GM12878 (cell line): ENCODE results near the gene HMGXB3. TPM values are rescaled to one million over a fixed set of nuclear protein-coding genes. Genes with fewer than 3 reads are reported as not detected.

Experiments used
- FOXK2 ChIP-seq: fragments of 450-650 bp; IDR thresholded peaks from 2 replicates; pipeline ENCODE4 v1.6.1; 2017; ENCODE audit warnings: mild to moderate bottlenecking, moderate library complexity
- HDAC2 ChIP-seq: fragments of 200-600 bp; sonication (generic); IDR thresholded peaks from 2 replicates; pipeline ENCODE4 v1.6.1; 2017
- RAD51 ChIP-seq: fragments of 450-650 bp; IDR thresholded peaks from 2 replicates; pipeline ENCODE4 v1.6.1; 2016; ENCODE audit warnings: moderate library complexity, mild to moderate bottlenecking, inconsistent platforms
- SIN3A ChIP-seq: IDR thresholded peaks from 2 replicates; pipeline ENCODE4 v1.6.1; 2012; ENCODE audit warnings: low read depth, low read length, improper control_type of control experiment
- SIX5 ChIP-seq: IDR thresholded peaks from 2 replicates; pipeline ENCODE4 v1.6.1; 2011; ENCODE audit warnings: mild to moderate bottlenecking, low read depth, low read length, moderate library complexity; ENCODE audit not compliant: severe bottlenecking
- SREBF2 ChIP-seq: IDR thresholded peaks from 2 replicates; pipeline ENCODE4 v1.6.1; 2012; ENCODE audit warnings: mild to moderate bottlenecking, low read length
- ZBTB4 ChIP-seq: fragments of 450-650 bp; formaldehyde crosslinking; IDR thresholded peaks from 2 replicates; pipeline ENCODE4 v1.4.0; 2022; ENCODE audit warnings: mild to moderate bottlenecking, moderate library complexity
- ZNF24 ChIP-seq: fragments of 450-650 bp; IDR thresholded peaks from 2 replicates; pipeline ENCODE4 v1.6.1; 2017; ENCODE audit warnings: antibody characterized with exemption, mild to moderate bottlenecking
- polyA plus RNA-seq, 11 experiments: library from polyadenylated mRNA; depleted of rRNA in 4 of 11; unstranded in 6 of 11; stranded (reverse) in 5 of 11; fragments of >200 nt; fragmentation: Nextera tagmentation in 4 of 11; fragmentation: Illumina TruSeq in 1 of 11; extraction: Ambion mirVana in 4 of 11; extraction: Trizol in 1 of 11; gene quantifications; 1 replicate in 1 of 11; 2 replicates in 10 of 11; pipeline versions ENCODE4 v1.2.1 to v1.2.3, GENCODE V29; 2011 to 2016; ENCODE audit warnings: inconsistent platforms in 2 of 11, missing spikeins in 2 of 11, low read depth in 1 of 11
- total RNA-seq, 4 experiments: library from RNA; depleted of rRNA in 3 of 4; stranded (reverse); fragments of >200 nt in 3 of 4; fragmentation: Illumina TruSeq in 1 of 4; extraction: Trizol in 1 of 4; gene quantifications; 2 replicates each; pipeline versions ENCODE4 v1.2.1 to v1.2.3, GENCODE V29; 2013 to 2021
- TF ChIP-seq, protein P1 (sequence below): IDR thresholded peaks from 2 replicates; pipeline ENCODE4 v1.6.1; 2012; ENCODE audit warnings: improper control_type of control experiment, low read depth, low read length; ENCODE audit not compliant: insufficient replicate concordance
- TF ChIP-seq, protein P2 (sequence below): fragments of 450-650 bp; IDR thresholded peaks from 2 replicates; pipeline ENCODE4 v1.6.1; 2017; ENCODE audit warnings: borderline replicate concordance

Gene HMGXB3
- total and polyA plus RNA-seq, 10 of the 15 experiments (the other 5 are each of a cell fraction or from before 2014, with no cell fraction given), result 1.00 to 42.2 (median 28.1) TPM

DNA sequence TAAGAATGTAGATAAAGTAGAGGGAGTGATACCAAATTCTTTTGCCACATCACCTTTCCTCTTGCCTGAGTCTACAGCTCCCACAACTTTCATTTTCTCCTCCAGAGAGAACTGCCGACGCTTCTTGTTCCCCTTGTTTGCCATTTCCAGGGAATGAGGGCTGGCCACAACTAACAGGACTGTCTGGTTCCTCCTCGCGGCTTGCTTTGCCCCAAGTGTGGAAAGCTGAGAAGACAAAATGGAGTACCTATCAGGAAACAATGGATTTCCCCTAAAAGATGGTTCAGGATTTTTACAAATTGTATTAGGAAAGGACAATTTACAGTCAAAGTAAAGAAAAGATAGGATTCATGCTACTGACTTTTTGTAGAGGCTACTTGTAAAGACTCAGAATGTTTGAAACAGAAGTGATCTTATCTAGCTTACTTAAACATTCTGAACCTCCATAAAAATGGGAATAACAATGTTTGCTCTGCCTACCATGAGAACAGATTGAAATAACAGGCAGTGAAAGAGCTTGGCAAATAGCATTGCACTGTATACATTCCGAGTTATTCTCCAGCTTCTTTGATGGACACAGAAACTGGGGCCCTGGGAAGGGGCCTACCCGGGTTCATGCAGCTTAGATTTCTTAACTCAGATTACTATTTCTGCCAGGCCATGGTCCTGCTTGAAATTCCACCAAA lies 4.2 kb upstream of the HMGXB3 start (continued):
- TF ChIP-seq ZNF24 (no peak), RAD51 (no peak), ZBTB4 (CRISPR knock-in tag) (no peak), HDAC2 (no peak), SIX5 (no peak), SIN3A (no peak), SREBF2 (no peak), FOXK2 (no peak)
- TF ChIP-seq, protein P1, sequence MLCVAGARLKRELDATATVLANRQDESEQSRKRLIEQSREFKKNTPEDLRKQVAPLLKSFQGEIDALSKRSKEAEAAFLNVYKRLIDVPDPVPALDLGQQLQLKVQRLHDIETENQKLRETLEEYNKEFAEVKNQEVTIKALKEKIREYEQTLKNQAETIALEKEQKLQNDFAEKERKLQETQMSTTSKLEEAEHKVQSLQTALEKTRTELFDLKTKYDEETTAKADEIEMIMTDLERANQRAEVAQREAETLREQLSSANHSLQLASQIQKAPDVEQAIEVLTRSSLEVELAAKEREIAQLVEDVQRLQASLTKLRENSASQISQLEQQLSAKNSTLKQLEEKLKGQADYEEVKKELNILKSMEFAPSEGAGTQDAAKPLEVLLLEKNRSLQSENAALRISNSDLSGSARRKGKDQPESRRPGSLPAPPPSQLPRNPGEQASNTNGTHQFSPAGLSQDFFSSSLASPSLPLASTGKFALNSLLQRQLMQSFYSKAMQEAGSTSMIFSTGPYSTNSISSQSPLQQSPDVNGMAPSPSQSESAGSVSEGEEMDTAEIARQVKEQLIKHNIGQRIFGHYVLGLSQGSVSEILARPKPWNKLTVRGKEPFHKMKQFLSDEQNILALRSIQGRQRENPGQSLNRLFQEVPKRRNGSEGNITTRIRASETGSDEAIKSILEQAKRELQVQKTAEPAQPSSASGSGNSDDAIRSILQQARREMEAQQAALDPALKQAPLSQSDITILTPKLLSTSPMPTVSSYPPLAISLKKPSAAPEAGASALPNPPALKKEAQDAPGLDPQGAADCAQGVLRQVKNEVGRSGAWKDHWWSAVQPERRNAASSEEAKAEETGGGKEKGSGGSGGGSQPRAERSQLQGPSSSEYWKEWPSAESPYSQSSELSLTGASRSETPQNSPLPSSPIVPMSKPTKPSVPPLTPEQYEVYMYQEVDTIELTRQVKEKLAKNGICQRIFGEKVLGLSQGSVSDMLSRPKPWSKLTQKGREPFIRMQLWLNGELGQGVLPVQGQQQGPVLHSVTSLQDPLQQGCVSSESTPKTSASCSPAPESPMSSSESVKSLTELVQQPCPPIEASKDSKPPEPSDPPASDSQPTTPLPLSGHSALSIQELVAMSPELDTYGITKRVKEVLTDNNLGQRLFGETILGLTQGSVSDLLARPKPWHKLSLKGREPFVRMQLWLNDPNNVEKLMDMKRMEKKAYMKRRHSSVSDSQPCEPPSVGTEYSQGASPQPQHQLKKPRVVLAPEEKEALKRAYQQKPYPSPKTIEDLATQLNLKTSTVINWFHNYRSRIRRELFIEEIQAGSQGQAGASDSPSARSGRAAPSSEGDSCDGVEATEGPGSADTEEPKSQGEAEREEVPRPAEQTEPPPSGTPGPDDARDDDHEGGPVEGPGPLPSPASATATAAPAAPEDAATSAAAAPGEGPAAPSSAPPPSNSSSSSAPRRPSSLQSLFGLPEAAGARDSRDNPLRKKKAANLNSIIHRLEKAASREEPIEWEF, result no peak
- TF ChIP-seq, protein P2, sequence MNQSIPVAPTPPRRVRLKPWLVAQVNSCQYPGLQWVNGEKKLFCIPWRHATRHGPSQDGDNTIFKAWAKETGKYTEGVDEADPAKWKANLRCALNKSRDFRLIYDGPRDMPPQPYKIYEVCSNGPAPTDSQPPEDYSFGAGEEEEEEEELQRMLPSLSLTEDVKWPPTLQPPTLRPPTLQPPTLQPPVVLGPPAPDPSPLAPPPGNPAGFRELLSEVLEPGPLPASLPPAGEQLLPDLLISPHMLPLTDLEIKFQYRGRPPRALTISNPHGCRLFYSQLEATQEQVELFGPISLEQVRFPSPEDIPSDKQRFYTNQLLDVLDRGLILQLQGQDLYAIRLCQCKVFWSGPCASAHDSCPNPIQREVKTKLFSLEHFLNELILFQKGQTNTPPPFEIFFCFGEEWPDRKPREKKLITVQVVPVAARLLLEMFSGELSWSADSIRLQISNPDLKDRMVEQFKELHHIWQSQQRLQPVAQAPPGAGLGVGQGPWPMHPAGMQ, result no peak
